AG20443 (cell line): ENCODE data around the gene NUBPL.
"Not testable (repeated sequence)": the region's sequence is repeated elsewhere in the genome, so short reads cannot be mapped to it uniquely, and the experiment has no call there.

Source experiments
- DNase-seq: peaks from one replicate; pipeline ENCODE4 v3.0.0; 2012; ENCODE audit warnings: low spot score, mixed read lengths

Gene NUBPL

GRCh38 chr14:31813724-31814490, 252.7 kb downstream of the NUBPL start:
- not testable (repeated sequence) for DNase-seq

GRCh38 chr14:31819281-31819680, 258.1 kb downstream of the NUBPL start:
- DNase-seq: no peak

- no peak for DNase-seq
These were observed 264.3 kb downstream of the NUBPL start for GRCh38 chr14:31825459-31825858.

DNA sequence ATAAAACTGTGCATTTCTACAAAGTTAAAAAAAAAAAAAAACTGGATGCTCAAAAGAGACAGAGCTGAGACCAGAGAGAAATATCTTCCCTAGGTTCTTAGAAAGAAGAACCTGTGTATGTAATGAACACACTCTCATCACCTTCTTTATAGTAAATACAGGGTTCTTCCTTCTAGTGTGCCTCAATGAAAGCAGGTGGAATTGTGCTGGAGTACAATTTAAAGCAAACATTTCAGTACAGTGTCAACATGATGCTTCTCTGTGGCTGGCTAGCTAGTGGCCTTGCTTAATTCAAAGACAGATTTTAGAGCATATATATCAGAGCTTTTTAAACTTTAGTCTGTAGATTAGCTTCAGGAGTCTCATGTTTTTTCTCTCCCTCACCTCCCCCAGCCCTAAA, 266.1 kb downstream of the NUBPL start:
- no peak for DNase-seq

DNA sequence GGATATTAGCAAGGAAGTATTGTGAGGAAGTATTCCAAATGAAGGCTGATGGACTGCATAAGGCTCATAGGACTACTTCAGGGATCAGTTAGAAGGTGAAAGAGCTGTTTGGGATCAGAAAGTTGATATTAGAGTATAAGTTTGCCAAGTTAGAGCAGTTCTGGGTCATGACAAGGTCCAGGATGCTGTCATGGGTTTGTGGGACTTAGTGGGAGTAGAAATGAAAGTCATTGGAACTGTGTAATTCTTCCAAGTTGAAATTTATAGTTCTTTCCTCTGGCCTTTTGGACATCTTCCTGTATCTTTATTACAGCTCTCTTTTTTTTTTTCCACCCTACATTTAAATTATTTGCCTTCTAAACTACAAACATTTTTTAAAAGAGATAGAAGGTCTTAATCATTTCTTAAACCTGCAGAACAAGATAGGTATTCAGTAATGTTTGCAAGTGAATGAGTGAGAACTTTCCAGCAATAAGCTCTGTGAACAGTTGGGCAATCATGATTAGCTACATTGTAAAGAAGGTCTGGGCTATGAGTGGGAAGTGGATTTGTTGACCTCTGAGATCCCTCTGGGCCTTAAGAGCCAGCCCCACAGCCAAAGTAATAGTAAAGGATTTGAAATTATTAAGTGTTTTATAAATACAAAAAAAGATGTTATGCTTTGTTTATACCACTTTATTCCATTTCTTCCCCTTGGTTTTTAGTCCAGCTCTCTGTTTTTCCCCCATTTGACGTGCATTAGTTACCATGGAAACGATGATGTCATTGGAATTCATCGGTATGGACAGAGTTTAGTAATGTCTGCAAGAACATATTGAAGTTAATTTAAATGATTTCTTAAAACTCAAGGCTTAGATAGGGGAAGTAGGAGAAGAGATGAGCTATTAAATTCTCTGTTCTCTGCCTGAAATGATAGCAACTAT, 268.0 kb downstream of the NUBPL start:
- DNase-seq: no peak

DNA sequence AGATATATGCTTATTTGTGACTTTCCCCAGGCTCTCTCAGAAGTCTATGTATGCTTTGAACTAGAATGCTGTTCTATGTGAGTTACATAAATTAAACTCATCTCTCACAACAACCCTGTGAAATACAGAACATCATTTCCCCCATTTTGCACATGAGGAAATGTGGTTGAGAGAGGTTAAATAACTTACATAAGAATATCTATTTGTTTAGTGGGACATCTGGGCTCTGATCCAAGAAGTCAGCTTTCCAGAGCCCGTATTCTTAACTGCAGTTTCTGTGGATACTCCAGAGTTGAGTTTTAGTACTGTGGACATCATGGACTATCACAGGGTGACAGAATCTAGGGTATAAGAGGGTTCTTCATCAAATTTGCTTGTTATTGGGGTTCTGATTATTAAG, 273.4 kb downstream of the NUBPL start:
- DNase-seq: no peak

DNA sequence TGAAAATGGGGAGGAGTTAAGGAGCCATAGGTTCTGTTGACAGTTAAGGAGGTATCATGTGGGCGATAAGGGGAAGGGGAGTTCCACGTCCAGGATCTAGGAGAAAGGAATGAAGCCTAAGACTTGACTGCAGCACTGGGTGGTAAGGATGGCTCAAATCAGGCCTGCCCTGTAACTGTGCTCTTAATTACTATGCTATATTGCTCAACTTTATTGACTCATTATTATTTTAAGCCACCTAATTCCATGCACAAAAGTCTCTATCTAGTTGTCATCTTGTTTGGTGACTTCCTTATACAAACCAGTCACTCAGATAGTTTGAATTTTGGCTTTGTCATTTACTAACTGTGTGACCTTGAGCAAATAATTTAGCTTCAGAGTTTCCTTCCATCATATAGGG, 273.8 kb downstream of the NUBPL start:
- DNase-seq: no peak

GRCh38 chr14:31837031-31837430, 275.8 kb downstream of the NUBPL start:
- no peak for DNase-seq

- peak; percentile 10 for DNase-seq
These were observed 281.7 kb downstream of the NUBPL start for GRCh38 chr14:31842899-31843298.

DNA sequence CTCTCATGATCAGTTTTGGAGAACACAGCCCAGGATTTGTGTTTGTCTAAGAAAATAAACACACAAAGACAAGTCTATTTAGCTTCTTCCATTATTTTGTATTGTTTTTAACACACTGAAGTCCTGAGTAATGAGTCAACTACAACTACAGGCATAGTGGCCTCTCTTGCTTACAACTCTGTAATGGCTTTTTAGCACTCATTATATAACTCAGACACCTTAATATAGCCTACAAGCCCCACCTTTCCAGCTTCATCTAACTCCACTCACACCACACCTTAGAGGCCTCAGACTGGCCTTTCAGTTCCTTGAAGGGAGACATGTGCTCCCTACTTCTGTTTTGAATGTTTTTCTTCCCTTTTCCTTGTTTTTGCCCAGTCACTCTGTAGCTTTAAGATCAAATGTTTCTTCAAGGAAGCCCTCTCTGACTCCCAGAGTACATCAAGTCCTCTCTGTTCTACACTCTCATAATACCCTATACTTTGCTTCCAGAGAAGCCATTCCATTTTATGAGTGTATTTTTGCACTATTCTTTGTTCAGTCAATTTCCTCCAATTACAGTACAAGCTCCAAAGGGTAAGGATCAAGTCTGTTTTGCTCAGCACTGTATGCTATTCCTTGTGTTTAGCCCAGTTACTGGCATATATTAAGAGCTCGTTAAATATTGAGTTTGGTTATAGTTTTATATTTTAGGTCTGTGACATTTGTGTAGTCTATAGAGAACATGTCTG, 282.3 kb downstream of the NUBPL start:
- DNase-seq: peak; percentile 16

GRCh38 chr14:31854508-31855075, 293.4 kb downstream of the NUBPL start:
- DNase-seq: no peak

DNA sequence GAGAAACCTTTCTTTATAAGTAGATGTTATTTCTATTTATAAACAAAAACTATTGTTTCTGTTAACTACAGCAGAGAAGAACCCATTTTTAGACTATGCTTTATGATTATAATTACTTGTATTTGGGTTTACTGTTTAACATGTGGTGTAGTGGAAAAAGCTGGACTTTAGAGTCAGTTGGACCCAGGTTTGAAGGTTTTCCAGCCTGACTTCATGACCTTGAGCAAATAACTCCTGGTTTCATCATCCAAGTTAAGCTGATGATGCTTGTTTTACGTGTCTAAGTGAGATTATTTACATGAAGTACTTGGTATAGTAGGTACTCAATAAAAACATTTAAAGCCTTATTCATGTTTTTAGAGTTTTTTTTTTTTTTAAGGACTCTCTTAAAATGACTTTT, 294.1 kb downstream of the NUBPL start:
- no peak for DNase-seq

- DNase-seq: not testable (repeated sequence)
These were observed 294.8 kb downstream of the NUBPL start for GRCh38 chr14:31856003-31856402.

DNA sequence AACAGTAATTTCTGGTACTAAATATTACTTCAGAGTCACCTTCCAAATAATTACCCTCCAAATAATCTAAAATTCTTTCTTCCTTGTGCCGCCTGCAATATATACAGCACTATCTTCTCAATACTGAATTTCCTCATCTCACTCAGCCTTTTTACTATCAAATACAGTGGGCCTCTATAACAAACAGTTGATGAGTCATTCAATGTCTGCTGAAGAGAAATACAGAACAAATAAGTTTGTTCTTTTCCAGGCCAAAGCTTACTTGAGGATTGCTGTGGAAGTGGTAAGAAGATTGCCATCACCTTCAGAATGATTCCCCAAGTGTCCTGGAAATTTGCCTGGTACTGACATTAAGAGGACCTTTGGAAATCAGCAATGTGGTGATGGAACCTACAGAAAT, 297.7 kb downstream of the NUBPL start:
- DNase-seq: no peak

- DNase-seq: no peak
These were observed 304.0 kb downstream of the NUBPL start for GRCh38 chr14:31864937-31865855.

- DNase-seq: no peak
These were observed 306.4 kb downstream of the NUBPL start for GRCh38 chr14:31867570-31867969.

DNA sequence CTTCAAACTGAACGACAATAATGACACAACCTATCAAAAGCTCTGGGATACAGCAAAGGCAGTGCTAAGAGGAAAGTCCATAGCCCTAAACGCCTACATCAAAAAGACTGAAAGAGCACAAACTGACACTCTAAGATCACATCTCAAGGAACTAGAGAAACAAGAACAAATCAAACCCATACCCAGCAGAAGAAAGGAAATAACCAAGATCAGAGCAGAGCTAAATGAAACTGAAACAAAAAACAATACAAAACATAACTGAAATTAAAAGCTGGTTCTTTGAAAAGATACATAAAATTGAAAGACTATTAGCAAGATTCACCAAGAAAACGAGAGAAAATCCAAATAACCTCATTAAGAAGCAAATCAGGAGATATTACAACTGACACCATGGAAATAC, 306.9 kb downstream of the NUBPL start:
- DNase-seq: not testable (repeated sequence)

GRCh38 chr14:31876741-31877140, 315.5 kb downstream of the NUBPL start:
- no peak for DNase-seq

DNA sequence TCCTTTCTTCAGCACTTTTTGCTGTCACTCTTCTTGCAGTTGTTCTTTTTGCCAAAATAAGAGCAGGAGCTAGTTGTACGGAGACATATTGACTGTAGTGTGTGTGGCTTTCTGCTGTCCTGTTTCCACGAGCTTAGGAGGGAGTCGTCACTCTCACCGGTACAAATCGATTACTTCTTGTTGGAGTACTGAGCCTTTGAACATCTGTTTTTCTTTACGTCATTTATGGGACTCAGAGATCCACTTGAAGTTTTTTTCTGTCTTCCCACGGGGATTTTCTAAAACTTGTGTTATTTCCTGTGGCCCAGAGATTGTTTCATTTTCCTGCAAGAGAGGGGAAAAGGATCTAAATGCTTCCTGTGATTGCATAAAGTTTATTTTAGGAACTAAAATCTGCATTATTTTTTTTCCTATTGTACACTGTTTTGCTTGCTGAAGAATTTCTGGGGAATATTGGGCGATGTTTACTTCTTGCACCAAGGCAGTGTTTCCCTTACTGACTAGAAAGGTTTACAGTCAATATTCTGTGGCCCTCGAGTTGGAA, 316.1 kb downstream of the NUBPL start:
- DNase-seq: no peak

DNA sequence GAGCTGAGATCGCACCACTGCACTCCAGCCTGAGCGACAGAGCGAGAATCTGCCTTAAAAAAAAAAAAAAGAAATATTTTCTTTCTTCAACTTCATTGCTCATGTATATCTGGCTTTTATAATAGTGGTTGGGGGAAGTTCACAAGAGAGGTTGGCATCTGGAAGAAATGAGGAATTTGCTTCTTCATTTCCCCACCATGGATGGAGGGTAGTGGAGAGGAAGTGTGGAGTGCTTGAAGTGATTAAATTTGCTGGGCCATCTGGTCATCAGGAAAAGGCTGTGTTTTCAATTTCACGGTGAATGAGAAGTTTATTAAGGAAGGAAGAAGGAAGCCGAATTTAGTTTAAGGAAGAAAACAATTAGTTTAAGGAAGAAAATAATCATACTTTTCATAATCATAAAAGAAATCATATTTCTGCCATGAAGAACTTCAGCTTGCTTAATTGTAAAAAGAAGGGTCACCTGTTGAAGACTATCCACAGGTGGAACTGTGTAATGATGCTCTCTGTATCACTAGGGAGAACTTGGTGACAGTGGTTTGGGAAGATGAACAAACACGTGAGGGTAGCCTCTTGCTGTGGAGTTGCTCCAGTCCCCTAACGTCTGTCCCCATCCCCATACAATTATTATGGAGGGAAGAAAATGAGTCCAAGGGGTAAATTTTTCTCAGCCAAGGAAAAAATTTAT, 318.6 kb downstream of the NUBPL start:
- no peak for DNase-seq
